Urothelium cell line (cell line): ENCODE data around the gene USP49.

Experiments
- DNase-seq: peaks from one replicate; pipeline ENCODE4 v3.0.0; 2011; ENCODE audit warnings: low spot score, mixed read lengths
- FAIRE-seq: peaks from 2 replicates; lab custom pipeline; 2011; peaks lifted over from hg19 to GRCh38; lab: Jason Lieb, UNC

USP49 gene

DNA sequence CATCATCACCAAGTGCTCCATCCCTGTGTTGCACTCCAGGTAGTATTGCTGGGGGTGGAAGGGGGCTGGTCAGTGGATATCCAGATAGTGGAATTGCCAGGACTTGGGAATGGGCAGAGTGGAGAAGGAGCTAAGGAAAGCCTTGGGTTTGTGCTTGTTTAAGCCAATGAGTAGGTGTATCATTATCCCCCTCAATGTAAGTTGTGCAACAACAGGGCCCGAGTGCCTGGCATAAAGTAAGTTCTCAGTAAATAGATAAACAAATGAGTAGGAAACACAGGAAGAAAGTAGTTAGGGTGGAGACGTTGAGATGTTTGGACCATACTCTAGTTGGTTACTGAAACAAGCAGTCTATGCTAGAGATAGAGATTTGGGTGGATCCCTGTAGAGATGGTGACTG is 36.6 kb upstream of the USP49 start:
- DNase-seq (no peak), FAIRE-seq (no peak)

DNA sequence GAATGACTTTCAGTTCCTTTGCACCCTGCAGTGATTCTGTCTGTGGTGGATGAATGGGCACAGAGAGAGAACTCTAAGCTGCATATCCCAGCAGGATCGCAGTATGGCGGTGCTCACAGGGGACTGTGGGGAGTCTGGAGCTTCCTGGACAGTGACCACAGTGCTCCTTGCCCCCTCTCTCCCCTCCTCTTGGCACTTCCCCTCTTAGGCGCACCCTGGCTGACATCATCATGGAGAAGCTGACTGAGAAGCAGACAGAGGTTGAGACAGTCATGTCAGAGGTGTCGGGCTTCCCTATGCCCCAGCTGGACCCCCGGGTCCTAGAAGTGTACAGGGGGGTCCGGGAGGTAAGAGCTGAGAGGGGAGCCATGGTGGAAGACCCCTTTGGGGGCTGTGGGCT is 34.7 kb upstream of the USP49 start:
- DNase-seq (no peak), FAIRE-seq (no peak)

GRCh38 chr6:41927253-41927652 is 32.1 kb upstream of the USP49 start:
- no peak for FAIRE-seq

DNA sequence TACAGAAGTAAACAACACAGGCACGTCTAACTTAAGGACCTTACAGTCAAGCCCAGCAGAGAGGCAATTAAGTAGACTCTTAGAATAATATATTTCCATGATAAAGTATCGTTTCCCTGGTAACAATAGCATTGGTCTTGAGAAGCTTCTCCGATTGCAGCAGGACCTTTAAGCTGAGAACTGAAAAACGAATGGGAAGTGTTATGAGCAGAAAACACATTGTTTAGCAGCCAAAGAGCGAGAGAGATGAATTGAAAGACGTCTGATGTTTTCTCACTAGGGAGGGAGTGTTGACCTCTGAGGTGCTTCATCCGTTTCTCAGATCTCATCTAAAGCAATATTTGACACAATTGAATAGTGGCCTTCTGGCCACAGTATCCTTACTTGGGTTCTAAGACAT is 27.0 kb upstream of the USP49 start:
- DNase-seq (no peak), FAIRE-seq (no peak)

More at GRCh38 chr6:41927253-41927652, 32.1 kb upstream of the USP49 start:
- no peak for DNase-seq

DNA sequence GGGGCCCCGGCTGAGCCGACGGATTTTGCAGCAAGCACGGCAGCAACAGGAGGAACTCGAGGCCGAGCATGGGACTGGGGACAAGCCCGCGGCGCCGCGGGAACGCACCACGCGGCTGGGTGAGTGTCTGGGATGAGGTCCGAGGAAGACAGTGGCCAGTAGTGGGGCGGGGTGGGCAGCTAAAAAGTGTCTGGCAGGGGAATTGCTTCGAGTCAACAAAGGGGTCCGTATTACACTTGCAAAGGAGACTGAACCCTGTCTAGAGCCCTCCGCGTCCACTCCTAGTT is 26.5 kb upstream of the USP49 start:
- DNase-seq = no peak
- no peak for FAIRE-seq

DNA sequence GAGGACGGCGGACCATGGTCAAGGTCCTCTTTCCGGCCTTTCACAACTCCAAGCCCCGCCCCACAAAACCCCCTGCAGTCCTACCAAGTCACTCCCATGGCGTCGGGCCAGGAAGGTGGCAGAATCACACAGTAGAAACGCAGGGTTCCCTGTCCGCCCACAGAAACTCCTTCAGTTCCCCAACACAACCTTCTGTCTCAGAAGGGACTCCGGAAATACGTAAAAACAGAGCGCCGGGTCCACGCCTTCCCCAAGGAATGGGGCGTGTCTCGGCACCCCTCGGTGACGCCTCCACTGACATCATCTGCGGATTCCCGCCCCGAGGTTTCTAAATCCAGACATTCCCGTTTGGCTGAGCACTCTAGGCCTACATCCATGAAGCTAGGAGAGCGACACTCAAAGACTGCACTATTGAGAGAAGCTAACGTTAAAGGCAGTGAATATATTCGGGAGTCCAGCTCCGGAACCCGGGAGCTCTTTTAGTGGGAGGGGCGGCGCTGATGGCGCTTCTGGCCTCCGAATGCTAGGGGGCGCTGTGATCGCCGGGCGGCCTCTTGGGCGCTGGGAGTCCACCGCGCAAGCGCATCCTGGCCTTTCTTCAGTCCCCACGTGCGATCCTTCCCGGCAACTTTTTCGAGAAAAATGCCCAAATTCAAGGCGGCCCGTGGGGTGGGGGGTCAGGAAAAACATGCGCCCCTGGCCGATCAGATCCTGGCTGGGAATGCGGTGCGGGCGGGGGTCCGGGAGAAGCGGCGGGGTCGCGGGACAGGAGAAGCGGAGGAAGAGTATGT is 25.9 kb upstream of the USP49 start, which contains the start of the genes BYSL and MED20:
Gene BYSL (plus strand): TSS at position 579 of the 791 bp plus-strand sequence. CDS start 64 bp downstream, at position 643.
Gene MED20 (minus strand): TSS at position 219 of the 791 bp plus-strand sequence. CDS start 121 bp downstream, at position 98.
- FAIRE-seq (no peak), DNase-seq (peak; percentile 95)

DNA sequence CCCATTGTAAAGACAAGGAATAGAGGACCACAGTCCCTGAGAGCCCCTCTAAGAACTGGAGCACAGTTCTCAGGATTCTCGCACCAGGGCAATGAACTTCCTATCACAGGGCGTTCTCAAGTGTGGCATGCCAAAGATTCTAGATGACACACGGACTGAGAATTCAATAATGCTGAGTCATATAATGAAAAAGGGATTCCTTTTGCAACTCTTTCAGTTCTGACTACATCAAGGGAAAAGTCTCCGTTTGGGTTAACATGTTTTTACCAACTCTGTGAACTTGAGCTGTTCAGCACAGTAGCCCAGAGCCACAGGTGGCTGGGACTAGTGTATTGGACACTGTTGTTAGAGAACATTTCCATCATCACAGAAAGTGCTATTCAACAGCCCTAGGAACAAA is 22.4 kb upstream of the USP49 start:
- no peak for FAIRE-seq
- DNase-seq = peak; percentile 82

DNA sequence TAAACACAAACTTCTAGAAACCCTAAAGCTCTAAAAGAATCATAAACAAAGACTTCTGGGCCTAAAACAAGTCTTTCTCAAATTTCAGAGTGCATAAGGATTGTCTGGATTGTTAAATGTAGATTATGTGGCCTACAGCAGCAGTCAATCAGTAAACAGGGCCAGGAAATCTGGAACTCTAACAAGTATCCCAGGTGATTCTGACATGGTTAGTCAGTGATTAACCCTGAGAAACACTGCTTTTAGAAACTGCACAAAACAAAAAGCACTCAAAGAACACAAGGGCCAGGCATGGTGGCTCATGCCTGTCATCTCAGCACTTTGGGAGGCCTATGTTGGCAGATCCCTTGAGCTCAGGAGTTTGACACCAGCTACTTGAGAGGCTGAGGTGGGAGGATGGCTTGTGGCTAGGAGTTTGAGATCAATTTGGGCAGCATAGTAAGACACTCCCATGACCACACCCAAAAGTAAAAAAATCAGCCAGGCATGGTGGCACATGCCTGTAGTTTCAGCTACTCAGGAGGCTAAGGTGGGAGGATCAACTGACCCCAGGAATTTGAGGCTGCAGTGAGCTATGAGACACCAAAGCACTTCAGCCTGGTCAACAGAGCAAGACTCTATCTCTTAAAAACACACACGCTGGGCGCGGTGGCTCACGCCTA is 19.8 kb upstream of the USP49 start:
- FAIRE-seq (no peak), DNase-seq (no peak)

DNA sequence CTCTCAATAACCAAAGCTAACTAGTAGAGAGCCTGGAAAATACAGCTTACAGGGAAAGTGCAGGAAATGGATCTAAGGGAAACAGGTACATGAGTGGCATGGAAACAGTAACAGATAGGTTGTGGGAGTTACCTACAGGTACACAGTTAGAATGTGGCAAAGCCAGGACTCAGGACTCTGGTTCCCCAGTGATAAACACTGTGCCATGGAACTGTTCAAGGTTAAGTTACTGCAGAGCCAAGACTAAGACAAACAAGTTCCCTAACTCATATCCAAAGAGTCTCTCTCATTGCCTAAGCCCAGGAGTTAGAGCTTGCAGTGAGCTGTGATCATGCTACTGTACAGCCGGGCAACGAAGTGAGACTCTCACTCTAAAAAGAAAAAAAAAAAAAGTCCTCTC is 19.2 kb upstream of the USP49 start:
- no peak for DNase-seq
- no peak for FAIRE-seq

DNA sequence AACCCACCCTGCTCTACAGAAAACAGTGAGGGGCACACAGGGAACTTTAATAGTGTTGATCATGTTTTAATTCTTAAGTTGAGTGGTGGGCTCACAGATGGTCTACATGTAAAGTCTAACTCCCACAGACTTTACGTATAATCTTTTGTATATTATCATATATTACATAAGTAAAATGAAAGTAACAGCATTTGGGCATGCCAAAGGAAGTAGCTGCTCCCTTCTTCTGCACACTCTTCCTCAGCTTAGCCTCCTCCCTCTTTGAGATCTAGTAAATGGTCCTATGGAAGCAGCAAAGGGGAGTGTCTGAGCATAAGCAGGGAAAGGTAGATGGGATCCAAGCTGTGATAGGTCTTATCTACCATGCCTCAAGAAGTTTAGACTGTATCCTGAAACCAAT is 14.6 kb upstream of the USP49 start:
- FAIRE-seq (no peak), DNase-seq (no peak)

- DNase-seq (no peak), FAIRE-seq (no peak)
Observed at GRCh38 chr6:41901882-41902519, 6.8 kb upstream of the USP49 start.

- FAIRE-seq = no peak
Observed at GRCh38 chr6:41900861-41901260, 5.7 kb upstream of the USP49 start.

DNA sequence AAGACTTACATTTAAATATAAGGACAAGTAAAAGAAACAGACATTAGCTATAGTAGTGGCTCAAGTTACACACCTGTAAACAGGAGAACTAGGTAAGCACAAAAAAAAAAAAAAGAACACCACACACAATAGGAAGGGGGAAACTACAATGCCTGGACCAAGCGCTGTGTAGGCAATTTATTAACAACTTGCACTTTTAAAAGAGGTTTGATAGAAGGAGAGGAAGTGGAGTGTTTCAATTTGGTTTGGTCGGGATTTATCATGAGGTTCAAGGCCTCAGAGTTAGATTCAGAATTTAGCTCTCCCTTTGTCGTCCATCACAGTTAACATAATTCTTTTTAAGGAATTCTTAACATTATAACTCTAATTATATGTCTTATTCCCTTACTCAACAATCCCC is 1.1 kb upstream of the USP49 start:
- no peak for DNase-seq
- FAIRE-seq = no peak

More at GRCh38 chr6:41900861-41901260, 5.7 kb upstream of the USP49 start:
- no peak for DNase-seq

- FAIRE-seq (no peak), DNase-seq (peak; percentile 18)
Observed at GRCh38 chr6:41894366-41895299, 542 bp downstream of the USP49 start.

DNA sequence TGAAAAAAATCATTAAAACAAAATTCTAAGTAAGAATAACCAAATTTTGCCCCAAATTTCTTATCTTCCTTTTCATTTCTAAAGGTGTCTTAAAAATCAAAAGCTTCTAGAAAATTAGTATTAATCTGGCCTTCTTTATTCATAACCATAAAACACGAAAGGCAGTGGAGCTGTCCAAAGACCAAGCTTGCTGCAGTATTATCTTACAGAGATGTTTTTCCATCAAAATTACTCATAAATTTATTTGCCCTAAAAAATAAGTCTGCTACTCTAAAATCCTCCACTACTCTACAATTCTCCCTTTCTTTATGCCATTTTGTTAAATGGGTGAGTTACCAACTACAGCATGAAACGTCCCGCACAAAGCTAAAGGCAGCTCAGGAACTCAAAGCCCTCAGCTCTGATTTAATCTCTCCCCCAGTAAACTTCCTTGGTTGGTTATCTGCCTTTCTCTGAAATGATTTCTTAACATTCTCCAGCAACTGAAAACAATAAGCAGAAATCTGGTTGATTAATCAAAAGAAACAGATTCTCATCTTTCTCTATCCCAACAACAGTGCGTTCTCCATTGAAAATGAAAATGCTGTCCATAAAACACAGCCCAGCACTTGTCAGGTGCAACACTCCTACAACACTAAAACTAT is 2.1 kb downstream of the USP49 start:
- DNase-seq = no peak
- no peak for FAIRE-seq

DNA sequence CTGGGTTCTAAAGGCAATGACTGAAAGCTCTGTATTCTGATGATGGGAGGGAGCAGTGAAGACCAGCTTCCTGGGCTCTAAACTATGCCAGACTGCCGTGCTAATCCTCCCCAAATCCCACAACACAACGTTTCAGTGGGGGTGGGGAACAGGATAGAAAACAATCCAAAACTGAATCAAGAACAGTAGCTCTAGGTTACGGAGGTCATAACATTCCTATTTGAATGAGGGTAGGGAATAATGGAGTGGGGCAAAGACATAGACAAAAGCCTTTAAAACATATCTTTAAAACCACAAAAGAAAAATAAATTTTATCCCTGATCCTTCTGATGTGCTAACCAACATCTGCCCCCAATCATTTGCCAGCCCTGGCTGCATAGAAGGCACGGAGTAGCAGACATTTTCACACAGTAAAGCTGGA is 7.8 kb downstream of the USP49 start:
- FAIRE-seq (no peak), DNase-seq (no peak)

DNA sequence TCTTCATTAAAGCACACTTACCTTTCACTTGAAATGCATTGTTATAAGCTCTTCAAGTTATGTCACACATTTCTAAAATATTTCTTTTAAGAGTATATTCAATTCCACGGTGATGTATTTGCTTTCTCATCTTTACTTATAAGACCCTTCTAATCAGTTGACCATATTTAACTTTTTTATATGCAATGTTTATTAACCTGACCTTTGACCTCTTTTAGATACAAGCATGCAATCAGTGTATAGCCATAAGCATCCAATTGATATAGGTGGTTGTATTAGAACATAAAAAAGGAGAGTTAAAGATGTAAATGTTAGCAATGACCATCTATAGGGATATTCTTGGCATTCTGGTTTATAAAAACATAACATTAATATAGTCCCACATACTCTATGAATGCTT is 9.2 kb downstream of the USP49 start:
- no peak for DNase-seq
- no peak for FAIRE-seq

- DNase-seq = no peak
- no peak for FAIRE-seq
Observed at GRCh38 chr6:41884957-41885356, 10.2 kb downstream of the USP49 start.

- DNase-seq (no peak), FAIRE-seq (no peak)
Observed at GRCh38 chr6:41881506-41881905, 13.7 kb downstream of the USP49 start.

DNA sequence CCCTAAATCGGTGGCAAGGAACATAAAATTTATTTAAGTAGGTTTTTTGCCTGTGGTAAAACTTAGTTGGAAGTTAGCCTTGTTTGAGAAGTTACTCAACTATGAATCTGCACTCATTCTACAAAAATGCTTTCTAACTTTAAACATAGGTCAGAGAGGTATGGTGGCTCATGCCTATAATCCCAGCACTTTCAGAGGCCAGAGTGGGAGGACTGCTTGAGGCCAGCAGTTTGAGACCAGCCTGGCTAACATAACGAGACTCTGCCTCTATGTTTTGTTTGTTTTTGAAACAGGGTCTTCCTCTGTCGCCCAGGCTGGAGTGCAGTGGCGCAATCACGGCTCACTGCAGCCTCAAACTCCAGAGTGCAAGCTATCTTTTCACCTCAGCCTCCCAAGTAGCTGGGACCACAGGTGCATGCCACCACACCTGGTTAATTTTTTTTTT is 16.2 kb downstream of the USP49 start:
- DNase-seq (no peak), FAIRE-seq (no peak)
